ENCODE results near the gene KRT24. TPM values are rescaled to one million over a fixed set of nuclear protein-coding genes. Genes with fewer than 3 reads are reported as not detected.
A peak's percentile ranks its signal among the peaks of the same experiment; 100 is the strongest.

The KRT24 gene
- total RNA-seq, 1 donor = not detected

GRCh38 chr17:40697297-40697696 lies 6.3 kb downstream of the KRT24 start:
- H3K4me3 ChIP-seq (ENCODE audit: low read depth, low read length) = no peak overlapping the region
- DNase-seq (ENCODE audit: low read depth) = peak; percentile 7
- TF ChIP-seq, protein P1, sequence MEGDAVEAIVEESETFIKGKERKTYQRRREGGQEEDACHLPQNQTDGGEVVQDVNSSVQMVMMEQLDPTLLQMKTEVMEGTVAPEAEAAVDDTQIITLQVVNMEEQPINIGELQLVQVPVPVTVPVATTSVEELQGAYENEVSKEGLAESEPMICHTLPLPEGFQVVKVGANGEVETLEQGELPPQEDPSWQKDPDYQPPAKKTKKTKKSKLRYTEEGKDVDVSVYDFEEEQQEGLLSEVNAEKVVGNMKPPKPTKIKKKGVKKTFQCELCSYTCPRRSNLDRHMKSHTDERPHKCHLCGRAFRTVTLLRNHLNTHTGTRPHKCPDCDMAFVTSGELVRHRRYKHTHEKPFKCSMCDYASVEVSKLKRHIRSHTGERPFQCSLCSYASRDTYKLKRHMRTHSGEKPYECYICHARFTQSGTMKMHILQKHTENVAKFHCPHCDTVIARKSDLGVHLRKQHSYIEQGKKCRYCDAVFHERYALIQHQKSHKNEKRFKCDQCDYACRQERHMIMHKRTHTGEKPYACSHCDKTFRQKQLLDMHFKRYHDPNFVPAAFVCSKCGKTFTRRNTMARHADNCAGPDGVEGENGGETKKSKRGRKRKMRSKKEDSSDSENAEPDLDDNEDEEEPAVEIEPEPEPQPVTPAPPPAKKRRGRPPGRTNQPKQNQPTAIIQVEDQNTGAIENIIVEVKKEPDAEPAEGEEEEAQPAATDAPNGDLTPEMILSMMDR (IDR thresholded peaks at IDR 0.05; ENCODE audit: insufficient read depth, low read depth, low read length) = no peak

- peak; percentile 14 for DNase-seq (ENCODE audit: low read depth)
- H3K4me3 ChIP-seq (ENCODE audit: low read depth, low read length) = no peak overlapping the region
- TF ChIP-seq, protein P1 (IDR thresholded peaks at IDR 0.05; ENCODE audit: insufficient read depth, low read depth, low read length) = no peak
Observed at GRCh38 chr17:40696651-40697072, 6.9 kb downstream of the KRT24 start.

DNA sequence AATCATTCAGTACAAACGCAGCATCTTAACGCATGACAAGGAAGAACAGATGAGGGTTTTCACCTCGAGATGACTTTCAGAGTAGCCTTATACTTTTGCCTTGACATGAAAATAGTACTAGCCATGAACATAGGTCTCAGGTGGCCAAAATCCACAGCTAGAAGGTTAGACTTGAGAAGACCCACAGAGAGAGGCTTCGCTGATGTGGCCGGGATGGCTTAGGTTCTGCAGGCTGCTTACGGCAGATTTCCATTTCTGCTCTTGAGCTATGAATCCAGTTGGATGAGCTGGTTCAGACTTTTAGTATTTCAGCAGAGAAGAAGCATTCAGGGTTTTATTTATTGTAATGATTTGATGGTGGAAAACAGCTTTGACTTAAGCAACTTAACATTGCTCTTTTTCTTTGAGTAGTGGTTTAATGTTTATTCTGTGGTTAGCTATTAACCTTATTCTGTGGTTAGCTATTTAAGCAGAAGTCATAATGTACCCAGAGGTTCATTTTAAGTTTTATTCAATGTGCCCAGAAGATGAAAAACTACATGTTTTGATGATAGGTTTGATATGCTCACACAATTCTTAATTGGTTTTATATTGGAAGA lies 7.6 kb downstream of the KRT24 start:
- TF ChIP-seq, protein P1 (IDR thresholded peaks at IDR 0.05; ENCODE audit: insufficient read depth, low read depth, low read length) = no peak
- H3K4me3 ChIP-seq (ENCODE audit: low read depth, low read length) = no peak overlapping the region
- DNase-seq (ENCODE audit: low read depth) = no peak

- TF ChIP-seq, protein P1 (IDR thresholded peaks at IDR 0.05; ENCODE audit: insufficient read depth, low read depth, low read length) = no peak
- H3K4me3 ChIP-seq (ENCODE audit: low read depth, low read length) = no peak overlapping the region
- DNase-seq (ENCODE audit: low read depth) = no peak
Observed at GRCh38 chr17:40694584-40694983, 9.0 kb downstream of the KRT24 start.

DNA sequence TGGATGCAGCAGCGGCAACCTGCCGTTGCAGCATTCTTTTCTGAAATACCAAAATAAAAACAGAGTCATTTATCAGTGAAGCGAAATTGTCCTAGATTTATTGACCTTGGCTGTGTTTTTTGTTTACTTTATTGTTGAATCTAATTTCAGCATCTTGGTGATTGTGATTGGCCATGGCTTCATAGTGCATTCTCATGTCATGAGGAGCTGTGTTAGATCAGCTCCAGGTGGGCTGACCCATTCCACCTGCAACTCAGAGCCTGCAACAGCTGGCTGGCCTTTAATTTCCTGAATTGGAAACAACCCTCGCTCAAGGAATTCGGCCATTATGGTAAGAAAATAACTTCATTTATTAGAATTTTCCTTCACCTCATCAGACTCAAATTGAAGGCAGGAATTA lies 16.4 kb downstream of the KRT24 start:
- TF ChIP-seq, protein P1 (IDR thresholded peaks at IDR 0.05; ENCODE audit: insufficient read depth, low read depth, low read length) = no peak
- H3K4me3 ChIP-seq (ENCODE audit: low read depth, low read length) = no peak overlapping the region
- no peak for DNase-seq (ENCODE audit: low read depth)

- DNase-seq (ENCODE audit: low read depth) = no peak
- TF ChIP-seq, protein P1 (IDR thresholded peaks at IDR 0.05; ENCODE audit: insufficient read depth, low read depth, low read length) = no peak
- no peak overlapping the region for H3K4me3 ChIP-seq (ENCODE audit: low read depth, low read length)
Observed at GRCh38 chr17:40686192-40686591, 17.4 kb downstream of the KRT24 start.

- TF ChIP-seq, protein P1 (IDR thresholded peaks at IDR 0.05; ENCODE audit: insufficient read depth, low read depth, low read length) = no peak
- no peak overlapping the region for H3K4me3 ChIP-seq (ENCODE audit: low read depth, low read length)
- no peak for DNase-seq (ENCODE audit: low read depth)
Observed at GRCh38 chr17:40680998-40681397, 22.6 kb downstream of the KRT24 start.

Data from fibroblast of villous mesenchyme (primary cell).